ENCODE results near the gene STAT5A.
A peak's percentile ranks its signal among the peaks of the same experiment; 100 is the strongest.
"Not testable (repeated sequence)": the region's sequence is repeated elsewhere in the genome, so short reads cannot be mapped to it uniquely, and the experiment has no call there.

Gene STAT5A

DNA sequence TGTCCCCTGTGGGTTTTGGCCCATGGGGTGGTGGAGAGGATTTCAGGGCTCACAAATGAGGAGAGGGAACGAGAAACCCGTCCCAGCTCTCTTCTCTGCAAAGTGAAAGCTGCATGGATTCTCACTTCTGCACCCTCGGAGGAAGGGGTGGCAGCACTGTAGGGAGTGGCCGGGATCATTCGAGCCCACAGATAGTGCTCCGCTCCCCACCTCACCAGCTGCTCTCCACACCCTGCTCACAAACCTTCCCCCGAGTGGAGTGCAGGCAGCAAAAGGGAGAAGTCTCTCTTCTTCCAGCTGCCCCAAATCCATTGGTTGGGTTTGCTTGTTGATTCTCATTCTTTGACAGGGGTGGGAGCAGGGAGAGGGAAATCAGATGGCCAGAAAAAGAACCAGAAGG is 20.1 kb downstream of the STAT5A start:
- no peak for DNase-seq (ENCODE audit: low spot score)

DNA sequence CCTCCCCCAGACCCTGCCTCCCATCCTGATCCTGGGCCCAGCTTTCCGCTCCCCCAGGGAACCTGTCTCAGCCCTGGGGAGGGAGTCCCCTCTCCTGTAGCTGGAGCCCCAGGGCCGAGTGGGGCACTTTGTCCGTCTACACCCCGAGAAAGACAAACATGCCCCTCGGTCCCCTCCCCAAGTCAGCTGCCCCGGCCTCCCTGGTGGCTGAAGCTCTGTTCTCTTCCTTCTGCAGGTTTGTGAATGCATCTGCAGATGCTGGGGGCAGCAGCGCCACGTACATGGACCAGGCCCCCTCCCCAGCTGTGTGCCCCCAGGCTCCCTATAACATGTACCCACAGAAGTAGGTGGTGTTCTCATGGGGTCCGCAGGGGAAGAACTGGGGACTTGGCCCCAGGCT is 20.8 kb downstream of the STAT5A start:
- DNase-seq (ENCODE audit: low spot score): no peak

DNA sequence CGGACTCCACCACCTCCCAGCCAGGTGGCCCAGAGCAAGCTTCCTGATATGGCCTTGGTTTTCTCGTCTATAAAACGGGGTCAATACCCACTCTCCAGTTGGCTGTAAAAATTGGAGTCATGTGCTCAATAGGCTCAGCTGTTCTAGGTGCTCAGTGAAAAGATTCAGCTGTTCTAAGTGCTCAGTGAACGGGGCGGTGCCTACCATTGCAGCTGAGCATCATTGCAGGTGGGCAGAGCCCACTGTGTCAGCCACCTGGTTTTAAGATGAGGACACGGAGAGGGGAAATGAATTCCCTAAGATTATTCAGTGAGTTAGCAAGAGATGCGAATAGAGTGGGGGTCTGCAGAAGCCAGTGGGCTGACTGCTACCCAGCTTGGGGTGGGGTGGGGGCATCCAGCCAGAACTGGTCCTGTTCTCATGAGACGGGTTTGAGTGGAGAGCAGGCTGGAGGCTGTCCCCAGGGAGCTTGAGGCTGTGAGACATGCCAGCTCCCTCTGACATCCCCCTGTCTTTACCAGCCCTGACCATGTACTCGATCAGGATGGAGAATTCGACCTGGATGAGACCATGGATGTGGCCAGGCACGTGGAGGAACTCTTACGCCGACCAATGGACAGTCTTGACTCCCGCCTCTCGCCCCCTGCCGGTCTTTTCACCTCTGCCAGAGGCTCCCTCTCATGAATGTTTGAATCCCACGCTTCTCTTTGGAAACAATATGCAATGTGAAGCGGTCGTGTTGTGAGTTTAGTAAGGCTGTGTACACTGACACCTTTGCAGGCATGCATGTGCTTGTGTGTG is 21.9 kb downstream of the STAT5A start:
- no peak for DNase-seq (ENCODE audit: low spot score)

DNA sequence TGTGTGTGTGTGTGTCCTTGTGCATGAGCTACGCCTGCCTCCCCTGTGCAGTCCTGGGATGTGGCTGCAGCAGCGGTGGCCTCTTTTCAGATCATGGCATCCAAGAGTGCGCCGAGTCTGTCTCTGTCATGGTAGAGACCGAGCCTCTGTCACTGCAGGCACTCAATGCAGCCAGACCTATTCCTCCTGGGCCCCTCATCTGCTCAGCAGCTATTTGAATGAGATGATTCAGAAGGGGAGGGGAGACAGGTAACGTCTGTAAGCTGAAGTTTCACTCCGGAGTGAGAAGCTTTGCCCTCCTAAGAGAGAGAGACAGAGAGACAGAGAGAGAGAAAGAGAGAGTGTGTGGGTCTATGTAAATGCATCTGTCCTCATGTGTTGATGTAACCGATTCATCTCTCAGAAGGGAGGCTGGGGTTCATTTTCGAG is 22.5 kb downstream of the STAT5A start:
- no peak for DNase-seq (ENCODE audit: low spot score)

DNA sequence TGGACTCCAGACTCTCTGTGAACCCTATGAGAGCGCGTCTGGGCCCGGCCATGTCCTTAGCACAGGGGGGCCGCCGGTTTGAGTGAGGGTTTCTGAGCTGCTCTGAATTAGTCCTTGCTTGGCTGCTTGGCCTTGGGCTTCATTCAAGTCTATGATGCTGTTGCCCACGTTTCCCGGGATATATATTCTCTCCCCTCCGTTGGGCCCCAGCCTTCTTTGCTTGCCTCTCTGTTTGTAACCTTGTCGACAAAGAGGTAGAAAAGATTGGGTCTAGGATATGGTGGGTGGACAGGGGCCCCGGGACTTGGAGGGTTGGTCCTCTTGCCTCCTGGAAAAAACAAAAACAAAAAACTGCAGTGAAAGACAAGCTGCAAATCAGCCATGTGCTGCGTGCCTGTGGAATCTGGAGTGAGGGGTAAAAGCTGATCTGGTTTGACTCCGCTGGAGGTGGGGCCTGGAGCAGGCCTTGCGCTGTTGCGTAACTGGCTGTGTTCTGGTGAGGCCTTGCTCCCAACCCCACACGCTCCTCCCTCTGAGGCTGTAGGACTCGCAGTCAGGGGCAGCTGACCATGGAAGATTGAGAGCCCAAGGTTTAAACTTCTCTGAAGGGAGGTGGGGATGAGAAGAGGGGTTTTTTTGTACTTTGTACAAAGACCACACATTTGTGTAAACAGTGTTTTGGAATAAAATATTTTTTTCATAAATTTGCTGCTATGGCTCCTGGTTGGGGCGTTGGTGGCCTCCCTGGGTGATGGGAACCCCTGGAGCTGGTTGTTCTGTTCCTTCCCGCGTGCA is 23.1 kb downstream of the STAT5A start:
- peak; percentile 88 for DNase-seq (ENCODE audit: low spot score)

DNA sequence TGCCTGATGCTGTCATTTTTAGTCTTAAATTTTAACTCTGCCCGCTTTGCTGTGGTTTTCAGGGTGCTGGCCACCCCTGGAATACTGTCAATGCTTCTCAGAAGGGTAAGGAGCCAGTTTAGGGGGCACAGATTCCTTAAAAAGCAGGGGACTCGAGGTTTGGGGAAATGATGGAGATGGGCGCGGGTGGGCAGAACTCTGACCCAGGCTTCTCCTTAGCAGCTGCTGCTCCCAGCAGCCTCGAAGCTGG is 23.7 kb downstream of the STAT5A start:
- no peak for DNase-seq (ENCODE audit: low spot score)

DNA sequence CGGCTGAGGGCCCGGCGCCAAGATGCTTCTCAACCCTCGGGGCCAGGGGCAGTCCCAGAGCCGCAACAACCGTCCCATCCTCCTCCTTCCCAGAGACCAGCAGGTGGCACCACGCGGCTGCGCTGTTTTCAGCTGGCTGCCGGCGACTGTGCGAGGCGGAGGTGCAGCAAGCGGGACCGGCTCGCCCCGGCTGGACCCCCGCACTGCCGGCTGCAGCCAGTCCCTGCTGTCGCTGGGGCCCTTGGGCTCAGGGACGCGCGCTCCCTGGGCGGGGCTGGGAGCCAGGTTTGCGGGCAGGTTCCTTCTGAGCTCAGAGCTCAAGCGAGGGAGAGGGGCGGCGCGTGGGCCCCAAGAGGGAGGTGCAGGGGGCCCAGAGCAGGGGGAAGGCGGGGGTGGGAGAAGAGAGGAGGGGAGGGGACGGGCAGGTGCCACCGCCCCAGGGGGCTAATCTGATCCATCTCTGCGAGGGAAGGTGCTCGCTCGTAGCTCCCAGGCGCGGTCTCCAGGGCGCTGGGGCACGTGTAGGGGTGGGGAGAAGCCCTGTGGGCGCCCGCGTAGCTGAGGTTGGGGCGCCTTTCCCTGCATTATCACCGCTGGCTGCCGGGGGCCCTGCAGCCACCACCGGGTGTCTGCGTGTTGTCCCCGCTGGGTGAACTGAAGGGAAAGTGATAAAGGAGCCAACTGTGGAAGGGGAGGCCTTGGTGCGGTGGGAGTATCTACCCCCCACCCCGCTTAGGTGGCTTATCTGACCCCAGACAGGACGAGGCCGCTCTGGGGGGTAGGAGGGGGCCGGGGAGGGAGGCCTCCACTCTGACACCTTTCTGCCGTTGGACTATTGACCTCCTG is 24.2 kb downstream of the STAT5A start:
- peak; percentile 87 for DNase-seq (ENCODE audit: low spot score)

DNA sequence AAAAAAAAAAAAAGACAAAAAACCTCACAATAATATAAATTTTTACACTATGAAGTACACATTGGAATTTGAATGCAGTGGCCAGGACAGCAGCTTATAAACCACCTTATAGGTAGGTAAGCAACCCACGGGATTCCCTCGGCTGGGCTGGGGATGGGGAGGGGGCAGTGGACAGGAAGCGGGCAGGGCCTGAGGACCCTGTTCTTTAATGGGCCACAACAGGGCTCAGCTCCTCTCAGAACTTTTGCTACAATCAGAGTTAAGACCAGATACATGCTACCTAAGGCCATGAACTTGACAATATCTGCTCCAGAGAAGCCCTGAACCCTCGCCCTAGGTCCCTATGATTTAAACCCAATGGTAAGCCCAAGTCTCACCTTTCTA is 25.1 kb downstream of the STAT5A start:
- DNase-seq (ENCODE audit: low spot score): no peak

DNA sequence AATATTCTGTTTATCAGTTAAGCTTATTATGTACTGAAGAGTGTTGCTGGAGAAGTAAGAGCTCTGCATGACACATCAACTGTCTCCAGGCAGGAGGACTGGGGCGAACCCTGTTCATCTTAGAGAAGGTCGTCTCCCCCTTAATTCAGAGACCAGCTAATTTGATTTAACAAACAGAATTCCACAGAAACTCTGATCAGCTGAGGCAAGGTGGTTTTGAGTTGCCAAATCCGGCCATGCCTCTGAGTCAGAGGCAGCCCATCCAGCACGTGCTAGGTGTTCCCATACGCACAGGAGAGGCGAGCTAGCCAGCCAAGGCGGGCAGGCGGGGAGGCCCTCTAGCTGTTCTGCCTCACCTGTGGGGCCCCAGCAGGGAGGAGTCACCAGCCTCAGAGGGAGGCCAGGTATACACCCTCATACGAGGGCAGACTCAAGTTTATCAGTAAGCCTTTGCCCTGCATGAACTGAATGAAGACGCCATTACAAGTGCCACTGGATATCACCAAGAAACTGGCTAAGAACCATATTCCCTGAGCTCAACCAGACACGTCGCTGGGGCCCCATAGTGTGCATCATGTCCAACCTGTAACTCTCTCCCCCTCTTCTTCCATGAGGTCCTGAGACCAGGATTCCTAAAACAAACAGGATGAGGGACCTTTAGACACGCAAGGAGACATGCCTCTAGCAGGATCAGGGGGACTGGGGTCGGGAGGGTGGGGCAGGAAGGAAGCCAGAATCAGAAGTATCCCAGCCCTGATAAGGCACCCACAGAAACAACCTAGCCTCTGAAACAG is 25.7 kb downstream of the STAT5A start:
- DNase-seq (ENCODE audit: low spot score): no peak

DNA sequence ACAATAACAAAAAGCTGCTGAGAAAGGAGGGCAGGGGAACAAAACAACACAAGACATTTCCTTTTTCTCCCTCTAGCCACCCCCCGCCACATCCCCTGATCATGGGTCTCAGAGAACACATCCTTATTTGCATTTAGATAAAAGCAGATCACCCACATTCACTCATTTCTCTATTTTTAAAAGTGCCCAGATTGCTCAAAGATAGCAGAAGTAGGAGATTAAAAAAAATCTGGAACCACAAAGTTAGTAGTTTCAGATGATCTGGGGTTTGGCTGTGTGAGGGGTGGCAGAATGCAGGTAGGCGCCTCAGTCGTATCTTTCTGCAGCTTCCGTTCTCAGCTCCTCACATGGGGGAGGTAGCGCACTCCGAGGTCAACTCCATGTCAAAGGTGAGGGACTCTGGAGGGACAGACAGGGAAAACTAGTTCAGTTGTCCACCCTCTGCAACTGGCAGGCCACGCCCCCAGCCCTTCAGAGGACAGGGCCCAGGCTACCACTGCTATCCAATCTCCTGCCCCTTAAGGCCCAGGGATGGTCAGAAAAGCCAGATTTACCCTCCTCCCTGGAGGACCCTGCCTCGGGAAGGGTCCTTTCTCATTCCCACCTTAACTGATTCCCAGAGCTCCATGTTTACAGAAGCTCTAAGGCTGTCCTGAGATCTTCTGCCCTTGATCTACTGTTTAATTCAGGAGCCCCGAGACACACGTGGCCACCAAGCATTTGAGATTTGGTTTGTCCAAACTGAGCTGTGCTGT is 27.3 kb downstream of the STAT5A start:
- DNase-seq (ENCODE audit: low spot score): no peak

DNA sequence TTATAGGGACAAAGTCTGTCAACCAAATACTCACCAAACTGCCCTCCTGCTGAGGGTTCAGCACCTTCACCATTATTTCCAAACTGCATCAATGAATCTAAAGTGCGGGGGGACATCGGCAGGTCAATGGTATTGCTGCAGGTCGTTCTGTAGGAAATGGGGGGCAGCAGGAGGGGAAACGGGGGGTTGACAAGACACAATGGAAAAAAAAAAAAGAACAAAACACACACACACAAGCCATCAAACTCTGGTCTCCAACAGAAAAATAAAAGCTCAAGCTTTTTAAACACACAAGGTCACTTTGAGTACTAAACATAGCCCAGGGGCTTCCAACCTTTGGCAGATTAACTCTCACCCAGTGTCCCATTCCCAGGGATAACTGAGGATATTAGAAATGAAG is 28.5 kb downstream of the STAT5A start:
- no peak for DNase-seq (ENCODE audit: low spot score)

DNA sequence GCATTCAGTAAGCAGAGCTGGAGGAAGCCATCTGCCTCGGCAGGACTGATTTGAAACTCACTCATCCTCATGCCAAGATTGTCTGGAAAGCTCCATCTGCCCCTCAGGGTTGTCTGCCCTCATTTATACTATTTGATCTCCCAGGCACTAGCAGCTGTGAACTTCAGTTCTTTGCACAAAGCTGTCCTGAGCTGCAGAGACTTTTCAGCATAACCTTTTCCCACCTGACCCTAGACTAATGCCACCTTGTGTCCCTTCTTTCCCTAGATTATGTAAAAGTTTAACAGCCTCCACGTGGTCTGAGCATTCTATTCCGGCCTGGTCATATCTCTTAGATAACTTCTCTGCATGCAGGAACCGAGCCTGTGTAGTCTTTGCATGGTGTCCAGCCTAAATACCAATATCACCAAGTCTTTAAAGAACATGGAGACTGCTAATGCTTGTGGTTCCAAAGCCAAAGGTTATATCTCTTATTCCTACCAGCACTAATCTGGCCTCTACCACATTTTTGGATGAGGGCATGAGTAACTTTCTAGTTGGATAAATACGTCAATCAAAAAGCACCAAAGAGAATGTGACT is 29.1 kb downstream of the STAT5A start:
- no peak for DNase-seq (ENCODE audit: low spot score)

DNA sequence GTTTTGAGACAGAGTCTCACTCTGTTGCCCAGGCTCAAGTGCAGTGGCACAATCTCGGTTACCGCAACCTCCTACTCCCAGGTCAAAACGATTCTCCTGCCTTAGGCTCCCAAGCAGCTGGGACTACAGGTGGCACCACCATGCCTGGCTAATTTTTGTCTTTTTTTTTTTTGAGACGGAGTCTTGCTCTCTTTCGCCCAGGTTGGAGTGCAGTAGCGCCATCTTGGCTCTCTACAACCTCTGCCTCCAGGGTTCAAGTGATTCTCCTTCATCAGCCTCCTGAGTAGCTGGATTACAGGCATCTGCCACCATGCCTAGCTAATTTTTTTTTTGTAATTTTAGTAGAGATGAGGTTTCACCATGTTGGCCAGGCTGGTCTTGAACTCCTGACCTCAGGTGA is 29.7 kb downstream of the STAT5A start:
- DNase-seq (ENCODE audit: low spot score): not testable (repeated sequence)

DNA sequence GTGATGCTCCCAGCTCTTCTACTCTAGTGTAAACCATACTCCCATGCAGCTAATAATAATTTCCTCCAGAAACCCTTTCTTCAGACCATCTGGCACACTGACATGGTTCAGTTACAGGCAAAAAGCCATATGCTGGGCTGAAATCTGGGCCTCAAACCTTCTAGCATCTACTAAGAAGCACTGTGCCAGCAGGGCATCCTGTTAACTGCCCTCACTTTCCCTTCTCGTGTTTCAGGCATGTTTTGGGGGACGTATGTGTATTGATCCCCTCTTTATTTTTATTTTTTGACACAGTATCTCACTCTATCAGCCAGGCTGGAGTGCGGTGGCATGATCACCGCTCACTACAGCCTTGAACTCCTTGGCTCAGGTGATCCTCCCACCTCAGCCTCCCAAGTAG is 33.3 kb downstream of the STAT5A start:
- no peak for DNase-seq (ENCODE audit: low spot score)

DNA sequence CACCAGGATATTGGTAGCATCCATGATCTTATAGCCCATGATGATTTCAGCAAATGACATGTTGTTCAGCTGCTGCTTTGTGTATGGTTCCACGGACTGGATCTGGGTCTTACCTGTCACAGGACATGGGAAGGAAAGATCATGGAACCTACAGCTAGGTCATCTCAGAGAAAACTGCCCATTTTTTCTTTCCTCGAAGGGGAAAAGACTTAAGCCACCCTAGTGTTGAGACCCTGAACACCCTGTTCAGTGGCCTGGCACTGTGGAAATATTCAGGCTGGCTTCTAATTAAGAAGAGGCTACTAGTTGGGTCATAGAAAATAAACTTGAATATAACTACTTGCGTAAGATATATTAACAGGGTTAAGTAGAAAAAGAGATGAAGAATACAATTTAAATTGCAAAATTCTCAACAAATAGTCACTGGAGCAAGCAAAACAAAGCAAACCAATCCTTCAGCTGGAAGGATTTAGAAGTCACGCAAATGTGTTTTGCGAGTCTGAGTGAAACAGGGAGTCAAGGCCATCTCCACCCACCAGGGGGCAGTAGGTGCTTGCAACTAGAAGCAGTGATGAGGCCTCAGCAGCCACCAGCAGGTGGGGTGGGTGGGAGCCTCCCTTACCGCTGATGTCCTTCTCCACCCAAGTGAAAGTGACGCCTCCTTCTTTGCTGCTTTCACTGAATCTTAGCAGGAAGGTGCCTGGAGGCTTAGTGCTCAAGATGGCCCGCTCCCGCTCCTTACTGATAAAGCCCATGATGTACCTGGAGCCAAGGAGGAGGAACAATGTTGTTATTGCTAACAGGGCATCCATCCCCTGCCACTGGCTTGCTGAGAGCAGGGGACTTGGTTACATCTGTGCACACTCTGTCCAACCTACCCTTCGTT is 34.3 kb downstream of the STAT5A start:
- peak; percentile 87 for DNase-seq (ENCODE audit: low spot score)

DNA sequence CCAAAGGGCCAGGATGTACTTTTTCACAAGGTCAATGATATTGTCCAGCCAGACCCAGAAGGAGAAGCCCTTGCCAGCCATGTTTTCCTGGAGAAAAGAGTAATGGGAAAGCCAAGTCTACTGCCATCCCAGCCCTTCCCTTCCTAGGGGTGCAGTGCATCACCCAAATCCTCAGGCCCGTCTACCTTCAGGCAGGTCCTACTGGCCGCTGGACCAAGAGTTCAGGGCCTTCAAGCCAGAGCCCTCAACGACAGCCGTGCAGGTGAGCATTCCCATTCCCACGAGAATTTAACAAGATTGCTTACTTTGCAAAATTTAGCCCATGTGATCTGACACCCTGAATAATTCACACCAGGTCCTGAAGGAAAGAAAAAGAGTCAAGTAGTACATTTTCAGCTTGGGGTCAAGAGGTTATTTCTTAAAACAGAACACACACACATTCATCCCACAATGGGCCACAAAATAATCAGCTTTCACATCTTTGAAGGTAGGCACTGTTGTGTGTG is 35.0 kb downstream of the STAT5A start:
- DNase-seq (ENCODE audit: low spot score): no peak

DNA sequence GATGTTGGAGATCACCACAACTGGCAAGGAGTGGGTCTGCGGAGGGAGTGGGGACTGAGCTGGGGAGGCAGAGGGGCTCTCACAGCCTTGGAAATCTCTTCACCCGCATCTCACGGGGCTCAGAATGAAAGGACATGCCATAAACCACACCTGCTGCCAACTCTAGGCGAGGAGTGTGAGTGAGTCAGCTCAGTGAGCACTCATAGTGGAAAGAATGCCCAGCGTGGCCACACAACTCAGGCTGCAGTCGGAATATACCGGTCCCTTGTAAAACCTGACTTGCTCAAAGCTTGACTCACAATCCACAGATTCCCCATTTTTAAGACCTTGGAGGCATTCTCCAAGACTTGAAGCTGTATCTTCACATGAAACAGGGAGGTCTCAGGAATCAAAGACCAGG is 36.7 kb downstream of the STAT5A start:
- peak; percentile 84 for DNase-seq (ENCODE audit: low spot score)

DNA sequence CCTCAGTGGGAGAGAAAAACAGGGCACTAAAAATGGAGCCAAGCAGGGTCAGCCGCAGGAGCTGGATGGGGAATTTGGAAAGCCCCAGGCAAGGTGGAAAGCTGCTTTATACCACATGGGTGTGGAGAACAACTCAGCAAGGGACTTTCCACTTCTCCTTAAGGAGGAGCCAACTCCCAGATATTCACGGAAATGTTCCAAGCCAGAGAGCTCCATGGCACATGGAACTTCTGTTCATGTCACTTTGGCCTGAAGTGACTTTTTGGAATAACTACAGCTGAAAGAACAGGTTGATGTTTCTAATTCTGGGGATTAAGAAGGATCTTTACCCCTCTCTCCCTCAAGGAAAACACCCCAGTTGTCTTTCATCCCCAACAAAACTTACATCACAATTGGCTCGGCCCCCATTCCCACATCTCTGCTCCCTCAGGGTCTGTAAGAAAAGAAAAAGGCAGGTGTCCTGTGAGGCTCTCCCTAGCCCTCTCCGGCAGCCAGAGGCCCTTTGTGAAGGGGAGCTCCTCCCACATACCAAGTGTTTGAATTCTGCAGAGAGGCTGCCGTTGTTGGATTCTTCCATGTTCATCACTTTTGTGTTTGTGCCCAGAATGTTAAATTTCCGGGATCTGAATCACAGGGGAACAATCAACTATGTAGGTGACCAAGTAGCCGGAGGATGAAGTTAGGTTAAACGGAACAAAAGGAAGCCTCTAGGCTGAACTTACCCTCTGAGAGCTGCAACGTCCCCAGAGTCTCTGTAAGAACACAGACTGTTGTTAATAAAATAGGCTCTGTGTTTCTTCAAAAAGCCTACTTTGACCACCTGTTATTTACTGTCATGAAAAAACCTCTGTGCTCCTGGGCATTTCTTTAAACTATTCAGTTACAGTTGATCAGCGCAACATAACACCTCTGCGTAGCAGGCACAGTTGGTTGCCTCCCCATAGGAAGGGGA is 41.0 kb downstream of the STAT5A start:
- DNase-seq (ENCODE audit: low spot score): peak; percentile 52

DNA sequence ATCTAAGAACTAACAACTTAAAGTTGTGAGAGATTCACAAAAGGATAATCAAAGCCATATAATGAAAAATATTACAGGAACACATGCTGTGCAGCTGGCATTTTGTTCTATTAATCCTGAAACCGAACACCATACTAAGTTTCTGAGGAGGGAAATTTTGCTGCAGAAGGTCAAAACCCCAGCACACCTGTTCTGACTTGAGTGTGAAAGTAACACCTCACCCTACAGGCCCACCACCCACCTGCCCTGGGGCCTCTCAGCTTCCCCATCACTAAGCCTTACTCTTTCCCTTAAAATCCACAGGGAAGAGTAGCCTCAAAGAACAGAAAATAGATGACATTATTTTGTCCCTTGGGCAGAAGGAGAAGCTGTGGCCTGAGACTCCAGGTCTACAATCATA is 44.8 kb downstream of the STAT5A start:
- DNase-seq (ENCODE audit: low spot score): no peak

All from AG08396 (cell line).